Kidney capillary endothelial cell (primary cell): ENCODE data around the gene FAU.
"Not testable (repeated sequence)": the region's sequence is repeated elsewhere in the genome, so short reads cannot be mapped to it uniquely, and the experiment has no call there.

Source experiments
- DNase-seq: peaks from one replicate; pipeline ENCODE4 v3.0.0-alpha.2; 2018; ENCODE audit warnings: low spot score

The FAU gene

DNA sequence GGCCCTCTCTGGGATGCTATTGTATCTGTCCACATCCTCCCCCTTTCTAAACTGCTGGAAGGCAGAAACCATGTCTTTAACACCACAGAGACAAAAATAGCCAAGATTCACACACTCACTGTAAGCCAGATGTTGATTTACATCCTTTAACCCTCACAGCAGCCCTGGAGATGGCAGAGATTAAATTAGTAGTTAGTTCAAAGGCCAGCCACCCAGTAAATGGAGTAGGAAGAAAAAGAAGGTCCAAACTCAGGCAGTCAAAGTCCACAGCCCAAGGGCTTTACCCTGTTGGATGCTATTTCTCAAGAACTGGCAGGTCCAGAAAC lies 2.3 kb downstream of the FAU start:
- DNase-seq = no peak

DNA sequence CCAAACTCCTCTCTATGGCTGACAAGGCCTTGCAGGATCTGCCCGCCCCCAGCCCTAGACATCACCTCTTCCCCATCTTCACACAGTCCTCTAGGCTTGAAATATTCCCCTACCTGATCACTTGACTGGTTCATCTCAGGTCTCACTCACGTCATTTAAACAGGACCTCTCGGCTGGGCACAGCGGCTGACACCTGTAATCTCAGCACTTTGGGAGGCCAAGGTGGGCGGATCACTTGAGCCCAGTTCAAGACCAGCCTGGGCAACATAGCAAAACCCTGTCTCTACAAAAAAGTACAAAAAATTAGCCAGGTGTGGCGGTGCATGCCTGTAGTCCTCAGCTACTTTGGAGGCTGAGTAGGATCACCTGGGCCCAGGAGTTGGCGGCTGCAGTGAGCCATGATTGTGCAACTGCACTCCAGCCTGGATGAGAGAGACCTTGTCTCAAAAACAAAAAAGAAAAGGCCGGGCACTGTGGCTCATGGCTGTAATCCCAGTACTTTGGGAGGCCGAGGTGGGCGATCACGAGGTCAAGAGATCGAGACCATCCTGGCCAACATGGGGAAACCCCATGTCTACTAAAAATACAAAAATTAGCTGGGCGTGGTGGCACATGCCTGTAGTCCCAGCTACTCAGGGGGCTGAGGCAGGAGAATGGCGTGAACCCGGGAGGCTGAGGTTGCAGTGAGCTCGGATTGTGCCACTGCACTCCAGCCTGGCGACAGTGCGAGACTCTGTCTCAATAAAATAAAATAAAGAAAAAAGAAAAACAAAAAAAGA lies 2.9 kb downstream of the FAU start:
- not testable (repeated sequence) for DNase-seq

DNA sequence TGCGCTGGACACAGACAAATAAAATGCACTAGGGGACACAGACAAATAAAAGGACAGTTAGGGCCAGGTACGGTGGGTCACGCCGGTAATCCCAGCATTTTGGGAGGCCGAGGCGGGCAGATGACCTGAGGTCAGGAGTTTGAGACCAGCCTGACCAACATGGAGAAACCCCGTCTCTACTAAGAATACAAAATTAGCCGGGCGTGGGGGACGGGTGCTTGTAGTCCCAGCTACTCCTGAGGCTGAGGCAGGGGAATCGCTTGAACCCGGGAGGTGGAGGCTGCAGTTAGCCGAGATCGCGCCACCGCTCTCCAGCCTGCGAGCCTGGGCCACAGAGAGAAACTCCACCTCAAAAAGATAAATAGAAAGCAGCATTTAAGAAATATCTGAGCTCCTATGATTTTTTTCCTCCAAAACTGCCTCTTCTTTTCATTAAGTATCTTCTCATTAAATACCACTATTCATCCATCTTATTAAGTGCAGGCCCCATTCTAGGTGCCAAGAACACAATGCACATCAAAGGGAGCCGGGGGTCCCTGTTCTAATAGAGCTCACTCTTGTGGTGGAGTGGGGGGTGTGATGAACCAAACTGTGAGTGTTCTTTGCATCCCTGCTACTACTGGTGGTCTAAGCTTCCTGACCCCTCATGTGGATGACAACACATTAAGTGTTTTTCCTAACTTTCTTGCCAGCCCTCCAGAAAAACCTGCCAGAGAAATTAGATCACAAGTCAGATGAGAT lies 3.7 kb downstream of the FAU start:
- no peak for DNase-seq

DNA sequence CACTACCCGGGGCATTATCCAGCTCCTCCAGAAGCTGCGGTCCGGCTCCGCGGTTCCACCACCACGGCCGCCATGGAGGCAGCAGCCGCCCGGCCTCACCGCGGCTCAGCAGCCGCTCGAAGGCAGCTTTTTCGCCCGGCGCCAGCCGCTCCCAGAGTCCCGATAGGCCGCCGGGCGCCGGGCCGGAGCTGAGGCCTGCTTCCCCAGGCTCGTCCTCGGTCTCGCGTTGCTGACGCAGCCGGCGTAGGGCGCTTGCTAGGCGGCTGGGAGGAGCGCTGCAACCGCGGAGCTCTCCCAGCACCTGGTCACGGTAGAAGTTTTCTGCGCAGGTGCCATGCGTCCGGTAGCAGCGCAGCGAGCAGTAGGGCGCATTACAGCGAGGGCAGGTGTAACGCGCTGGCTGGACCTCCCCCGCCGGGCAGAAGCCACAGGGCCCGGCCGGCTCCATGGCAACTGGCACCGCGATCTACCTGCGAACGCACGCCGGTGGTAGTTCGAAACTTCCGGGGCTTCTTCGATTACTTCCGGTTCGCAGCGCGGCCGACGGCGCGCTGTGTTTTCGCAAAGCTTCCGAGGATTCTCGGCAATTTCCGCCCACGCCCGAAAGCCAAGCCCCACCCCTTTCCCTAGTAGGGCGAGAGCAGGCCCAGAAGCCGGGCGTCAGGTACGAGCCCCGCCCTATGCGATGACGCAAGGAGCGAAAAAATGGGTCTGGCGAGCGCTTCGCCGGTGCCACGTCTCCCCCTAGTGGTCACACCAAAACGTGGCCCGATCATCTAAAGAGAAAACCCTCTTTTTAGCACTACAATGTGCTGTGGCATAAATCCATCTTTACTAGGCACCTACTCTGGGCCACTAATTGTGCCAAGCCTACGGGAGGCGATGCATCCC lies 4.5 kb downstream of the FAU start, which contains the start of gene ZNHIT2:
ZNHIT2 (minus strand) TSS at position 496 of the 891 bp plus-strand sequence; CDS start at position 448, 48 bp downstream.
- DNase-seq = peak; percentile 97

DNA sequence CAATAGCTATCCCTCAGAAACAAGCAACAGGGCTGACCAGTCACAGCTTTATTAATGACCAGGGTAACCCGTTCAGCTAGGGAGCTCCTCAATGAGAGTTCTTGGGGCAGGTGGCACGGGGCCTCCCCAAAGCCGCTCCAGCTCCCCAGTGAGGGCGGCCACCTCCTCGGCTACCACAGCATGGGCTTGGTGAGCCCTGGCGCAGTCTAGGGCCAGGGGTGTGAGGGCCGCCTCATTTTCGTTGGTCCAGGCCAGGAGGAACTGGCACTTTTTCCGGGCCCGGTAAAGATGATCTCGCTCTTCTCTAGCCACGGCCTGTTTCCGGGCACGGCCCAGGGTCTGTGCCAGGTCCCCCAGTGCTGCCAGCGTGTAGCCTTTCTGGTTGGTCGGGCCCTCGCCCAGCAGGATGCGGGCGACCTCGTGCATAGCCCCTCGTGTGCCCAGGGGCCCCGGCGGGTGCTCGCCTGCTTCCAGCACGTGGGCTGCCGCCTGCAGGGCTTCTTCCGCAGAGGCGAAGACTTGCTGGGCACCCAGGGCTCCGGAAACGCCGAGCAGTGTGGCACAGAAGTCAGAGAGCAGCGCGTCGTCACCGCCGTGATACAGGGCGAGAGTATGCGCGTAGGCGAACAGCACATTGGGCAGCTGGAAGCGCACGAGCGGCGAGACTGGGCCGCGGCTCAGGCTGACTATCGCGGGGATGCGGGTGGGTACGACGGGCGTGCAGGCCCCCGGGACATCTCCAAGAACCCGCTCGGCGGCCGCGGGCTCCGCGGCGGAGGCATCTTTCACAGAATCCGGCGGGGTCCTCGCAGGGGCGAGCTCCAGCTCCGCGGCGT lies 5.3 kb downstream of the FAU start:
- DNase-seq = peak; percentile 42

DNA sequence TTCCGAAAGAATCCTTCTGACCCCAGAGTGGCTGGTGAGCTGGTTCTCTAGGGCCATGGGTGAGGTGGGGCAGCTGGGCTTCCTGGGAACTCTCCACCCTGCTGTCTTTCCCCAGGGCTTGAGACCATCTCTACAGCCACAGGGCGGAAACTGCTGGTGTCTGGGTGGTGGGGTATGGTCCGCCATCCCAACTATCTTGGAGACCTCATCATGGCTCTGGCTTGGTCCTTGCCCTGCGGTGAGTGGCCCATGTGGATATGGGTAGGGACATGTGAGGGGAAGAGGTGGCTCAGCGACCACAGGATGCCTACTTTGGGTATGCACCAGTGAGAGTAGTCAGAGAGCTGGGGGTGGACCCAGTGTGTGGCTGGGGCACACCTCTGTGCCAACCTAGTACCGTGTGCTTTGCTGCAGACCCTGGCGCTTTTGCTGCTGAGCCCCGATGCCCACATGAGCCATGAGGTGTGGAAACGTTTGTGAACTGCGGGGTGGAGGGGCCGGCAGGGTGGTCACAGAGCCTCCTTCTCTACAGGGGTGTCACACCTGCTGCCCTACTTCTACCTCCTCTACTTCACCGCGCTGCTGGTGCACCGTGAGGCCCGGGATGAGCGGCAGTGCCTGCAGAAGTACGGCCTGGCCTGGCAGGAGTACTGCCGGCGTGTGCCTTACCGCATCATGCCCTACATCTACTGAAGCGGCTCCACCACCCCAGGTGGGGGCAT lies 6.4 kb downstream of the FAU start:
- no peak for DNase-seq

DNA sequence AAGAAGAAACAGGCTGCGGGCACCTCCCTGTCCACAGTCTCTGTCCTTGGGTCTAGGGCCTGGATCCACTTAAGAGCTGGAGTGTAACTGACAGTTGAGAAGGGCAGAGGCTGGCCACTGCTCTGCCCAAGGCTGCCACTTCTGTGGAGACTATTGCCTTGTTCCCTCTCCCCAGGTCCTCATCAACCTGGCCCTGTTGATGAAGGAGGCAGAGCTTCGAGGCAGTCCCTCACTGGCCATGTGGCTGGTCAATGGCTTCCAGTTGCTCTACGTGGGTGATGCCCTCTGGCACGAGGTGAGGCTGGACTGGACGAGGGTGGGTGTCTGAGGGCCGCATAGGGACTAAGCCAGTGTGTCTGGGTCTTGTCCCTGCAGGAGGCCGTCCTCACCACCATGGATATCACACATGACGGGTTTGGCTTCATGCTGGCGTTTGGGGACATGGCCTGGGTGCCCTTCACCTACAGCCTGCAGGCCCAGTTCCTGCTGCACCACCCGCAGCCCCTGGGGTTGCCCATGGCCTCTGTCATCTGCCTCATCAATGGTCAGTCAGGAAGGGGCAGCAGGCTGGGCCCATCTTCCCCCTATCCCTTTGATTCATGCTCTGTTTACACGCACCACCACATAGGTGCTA lies 7.3 kb downstream of the FAU start:
- DNase-seq = no peak

DNA sequence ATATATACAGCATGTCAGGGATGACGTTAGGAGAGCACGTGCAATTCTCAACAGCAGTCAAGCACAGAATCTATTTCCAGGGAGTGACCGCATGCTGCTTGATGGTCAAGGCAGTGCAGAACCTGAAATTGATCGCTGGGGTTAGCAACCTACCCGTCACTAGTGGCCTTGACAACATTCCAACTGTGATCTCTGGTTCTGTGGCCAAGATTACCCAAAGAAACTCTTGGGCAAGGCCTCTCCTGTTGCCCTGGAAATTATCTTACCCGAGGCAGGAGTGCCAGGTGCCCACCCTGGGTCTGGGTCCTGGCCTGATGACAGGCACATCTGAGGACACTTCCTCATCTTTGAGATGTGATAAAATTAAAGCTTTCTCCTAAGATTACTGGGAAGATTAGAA lies 8.1 kb downstream of the FAU start:
- no peak for DNase-seq

DNA sequence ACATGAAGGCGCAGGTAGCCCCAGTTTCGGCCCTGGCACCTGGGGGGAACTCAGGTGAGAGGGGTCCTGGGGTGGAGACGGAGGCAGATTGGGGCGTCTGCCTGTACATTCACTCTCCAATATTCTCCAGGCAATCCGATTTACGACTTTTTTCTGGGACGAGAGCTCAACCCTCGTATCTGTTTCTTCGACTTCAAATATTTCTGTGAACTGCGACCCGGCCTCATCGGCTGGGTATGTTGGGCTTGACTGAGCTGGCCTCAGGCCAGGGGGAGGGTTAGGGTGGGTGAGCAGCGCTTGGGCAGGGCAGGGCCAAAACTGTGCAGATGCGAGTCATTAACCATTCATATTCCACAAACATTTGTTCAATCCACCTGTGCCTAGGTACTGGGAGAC lies 8.6 kb downstream of the FAU start:
- DNase-seq = no peak

DNA sequence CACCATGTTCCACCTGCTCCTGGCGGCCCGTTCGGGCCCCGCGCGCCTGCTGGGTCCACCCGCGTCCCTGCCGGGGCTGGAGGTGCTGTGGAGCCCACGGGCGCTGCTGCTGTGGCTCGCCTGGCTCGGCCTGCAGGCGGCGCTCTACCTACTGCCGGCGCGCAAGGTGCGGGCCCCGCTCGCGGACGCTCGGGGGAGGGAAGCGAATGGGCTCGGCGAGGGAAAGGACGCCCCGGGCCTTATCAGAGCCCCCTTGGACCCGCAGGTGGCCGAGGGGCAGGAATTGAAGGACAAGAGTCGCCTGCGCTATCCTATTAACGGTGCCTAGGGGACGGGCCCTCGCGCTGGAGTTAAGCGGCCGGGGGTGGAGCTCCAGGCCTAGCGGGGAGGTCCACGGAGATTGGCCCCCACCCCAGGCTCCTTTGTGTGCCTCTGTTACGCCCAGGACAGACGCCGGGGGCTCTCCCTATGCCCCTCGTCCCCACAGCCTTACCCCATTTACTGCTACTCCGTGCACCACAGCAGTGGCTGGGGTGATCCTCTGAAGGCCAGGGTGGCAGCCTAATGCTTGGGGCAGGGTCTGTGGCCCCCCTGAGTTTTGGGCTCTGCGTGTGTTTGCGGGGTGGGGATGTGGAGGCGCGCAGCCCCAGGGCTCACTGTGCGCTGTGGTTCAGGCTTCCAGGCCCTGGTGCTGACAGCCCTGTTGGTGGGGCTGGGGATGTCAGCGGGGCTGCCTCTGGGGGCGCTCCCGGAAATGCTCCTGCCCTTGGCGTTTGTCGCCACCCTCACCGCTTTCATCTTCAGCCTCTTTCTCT lies 9.2 kb downstream of the FAU start:
- DNase-seq = no peak

DNA sequence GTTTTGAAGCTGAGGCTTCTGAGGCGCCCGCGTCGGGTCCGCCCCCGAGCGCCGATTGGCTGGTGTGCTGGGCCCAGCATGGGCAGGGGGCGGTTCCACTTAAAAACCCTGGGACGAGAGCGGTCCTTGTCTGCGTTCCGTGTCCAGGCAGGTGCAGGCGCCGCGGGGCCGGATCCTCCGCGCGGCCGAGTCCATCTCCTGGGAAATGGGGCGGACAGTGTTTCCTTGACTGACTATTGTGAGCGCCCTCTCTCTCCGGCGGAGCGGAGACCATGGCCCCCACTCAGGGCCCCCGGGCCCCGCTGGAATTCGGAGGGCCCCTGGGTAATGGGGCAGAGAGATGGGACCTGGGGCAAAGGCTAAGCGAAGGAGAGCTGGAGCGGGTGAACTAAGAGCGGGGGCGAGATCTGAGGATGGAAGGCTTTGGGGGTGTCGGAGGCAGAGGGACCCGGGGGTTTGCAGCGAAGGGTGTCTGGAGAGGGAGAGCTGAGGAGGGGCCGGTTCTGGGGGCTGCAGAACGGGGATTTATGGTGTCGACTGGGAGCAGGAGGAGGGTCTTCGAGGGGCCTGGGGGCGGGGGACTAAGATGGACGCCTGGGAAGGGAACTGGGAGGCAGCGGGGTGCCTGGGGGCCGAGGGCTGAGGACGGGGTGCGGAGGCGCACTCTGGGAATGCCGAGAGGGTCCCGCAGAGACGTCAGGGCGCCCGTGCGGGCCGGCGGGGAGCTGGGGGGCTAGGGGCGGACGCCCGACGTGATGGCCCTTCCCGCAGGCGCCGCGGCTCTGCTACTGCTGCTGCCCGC lies 10.0 kb downstream of the FAU start, which contains the start of gene TM7SF2:
TM7SF2 (plus strand) TSS at position 129 of the 802 bp plus-strand sequence; CDS start at position 273, 144 bp downstream.
- DNase-seq = peak; percentile 87

DNA sequence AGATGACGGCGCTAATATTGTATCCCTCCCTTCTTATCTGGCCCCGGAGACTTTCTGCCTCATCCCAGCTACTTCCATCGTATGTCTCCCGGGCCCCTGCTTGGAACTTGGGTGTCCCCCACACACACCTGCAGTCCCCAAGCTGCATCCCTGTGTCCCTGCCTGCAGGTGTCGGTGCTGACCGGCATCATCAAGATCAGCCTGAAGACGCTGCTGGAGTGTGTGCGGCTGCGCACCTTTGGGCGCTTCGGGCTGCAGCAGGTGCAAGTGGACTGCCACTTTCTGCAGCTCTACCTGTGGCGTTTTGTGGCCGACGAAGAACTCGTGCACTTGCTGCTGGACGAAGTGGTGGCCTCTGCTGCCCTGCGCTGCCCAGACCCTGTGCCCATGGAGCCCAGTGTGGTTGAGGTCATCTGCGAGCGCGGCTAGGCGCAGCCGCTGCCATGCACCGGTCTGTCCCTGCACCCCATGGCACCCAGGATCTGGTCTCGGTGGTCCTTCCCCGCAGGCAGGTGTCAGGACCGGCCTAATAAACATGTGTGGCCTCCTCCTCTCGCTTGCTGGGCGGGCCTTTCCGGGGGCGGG lies 10.7 kb downstream of the FAU start:
- DNase-seq = no peak

DNA sequence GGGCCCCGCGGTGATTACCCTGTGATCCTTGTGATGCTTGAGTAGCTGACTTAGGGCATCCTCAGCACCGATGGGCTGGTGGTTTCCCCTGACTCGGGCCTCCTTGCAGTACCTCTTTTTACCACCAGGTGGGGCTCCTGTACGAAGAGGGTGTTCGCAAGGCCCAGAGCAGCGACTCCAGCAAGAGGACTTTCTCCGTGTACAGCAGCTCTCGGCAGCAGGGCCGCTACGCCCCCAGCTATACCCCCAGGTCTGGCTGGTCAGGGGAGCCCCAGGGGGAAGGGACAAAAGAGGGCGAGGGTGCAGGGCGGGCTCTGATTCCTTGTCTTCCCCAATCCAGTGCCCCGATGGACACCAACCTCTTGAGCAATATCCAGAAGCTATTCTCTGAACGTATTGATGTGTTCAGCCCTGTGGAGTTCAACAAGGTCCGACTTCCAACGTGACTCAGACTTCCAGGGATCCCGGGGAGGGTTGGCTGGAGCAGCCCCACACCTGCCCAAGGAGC lies 11.5 kb downstream of the FAU start:
- peak; percentile 71 for DNase-seq

DNA sequence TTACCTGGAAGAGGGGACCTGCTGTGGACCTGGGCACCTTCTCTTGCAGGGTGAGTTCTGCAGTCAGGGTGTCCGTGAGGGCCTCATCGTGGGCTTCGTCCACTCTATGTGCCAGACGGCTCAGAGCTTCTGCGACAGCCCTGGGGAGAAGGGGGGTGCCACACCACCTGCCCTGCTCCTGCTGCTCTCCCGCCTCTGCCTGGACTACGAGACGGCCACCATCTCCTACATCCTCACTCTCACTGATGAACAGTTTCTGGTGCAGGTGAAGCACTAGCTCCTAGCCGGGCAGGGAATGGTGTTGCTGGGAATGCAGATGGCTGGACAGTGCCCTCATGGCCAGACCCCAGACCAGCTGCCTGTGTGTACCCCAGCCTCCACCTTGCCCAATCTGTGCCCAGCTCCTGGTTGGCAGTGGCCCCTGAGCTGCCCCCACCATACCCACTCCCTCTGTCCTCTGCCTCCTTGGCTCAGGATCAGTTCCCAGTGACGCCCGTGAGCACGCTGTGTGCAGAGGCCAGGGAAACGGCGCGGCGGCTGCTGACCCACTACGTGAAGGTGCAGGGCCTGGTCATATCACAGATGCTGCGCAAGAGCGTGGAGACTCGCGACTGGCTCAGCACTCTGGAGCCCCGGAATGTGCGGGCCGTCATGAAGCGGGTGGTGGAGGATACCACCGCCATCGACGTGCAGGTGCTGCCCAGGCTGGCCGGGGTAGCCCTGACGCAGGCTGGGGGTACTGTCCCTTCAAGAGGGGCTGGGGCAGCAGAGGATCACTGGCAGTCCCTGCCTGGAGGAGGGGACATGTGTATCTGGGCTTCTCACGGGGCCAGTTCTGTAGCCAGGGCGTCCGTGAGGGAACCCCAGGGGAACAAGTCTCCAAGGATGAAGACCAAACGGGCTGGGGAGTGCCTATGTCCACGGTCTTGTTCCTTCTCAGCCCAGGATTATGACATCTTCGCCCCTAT lies 12.4 kb downstream of the FAU start:
- DNase-seq = no peak

DNA sequence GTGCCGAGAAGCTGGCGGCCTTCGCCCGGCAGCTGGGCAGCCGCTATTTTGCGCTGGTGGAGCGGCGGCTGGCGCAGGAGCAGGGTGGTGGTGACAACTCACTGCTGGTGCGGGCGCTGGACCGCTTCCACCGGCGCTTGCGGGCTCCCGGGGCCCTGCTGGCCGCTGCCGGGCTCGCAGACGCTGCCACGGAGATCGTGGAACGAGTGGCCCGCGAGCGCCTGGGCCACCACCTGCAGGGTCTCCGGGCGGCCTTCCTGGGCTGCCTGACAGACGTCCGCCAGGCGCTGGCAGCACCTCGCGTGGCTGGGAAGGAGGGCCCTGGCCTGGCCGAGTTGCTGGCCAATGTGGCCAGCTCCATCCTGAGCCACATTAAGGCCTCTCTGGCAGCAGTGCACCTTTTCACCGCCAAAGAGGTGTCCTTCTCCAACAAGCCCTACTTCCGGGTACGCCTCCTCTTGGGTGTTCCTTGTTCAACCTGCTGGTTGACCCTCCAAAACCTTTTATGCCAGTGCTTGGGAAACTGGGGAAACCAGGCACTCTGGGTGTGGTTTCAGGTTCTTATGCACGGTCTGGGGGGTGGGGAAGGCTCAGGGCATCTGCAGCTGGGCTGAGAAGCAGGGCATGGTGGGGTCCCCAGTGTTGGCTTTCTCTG lies 13.3 kb downstream of the FAU start:
- DNase-seq = no peak

DNA sequence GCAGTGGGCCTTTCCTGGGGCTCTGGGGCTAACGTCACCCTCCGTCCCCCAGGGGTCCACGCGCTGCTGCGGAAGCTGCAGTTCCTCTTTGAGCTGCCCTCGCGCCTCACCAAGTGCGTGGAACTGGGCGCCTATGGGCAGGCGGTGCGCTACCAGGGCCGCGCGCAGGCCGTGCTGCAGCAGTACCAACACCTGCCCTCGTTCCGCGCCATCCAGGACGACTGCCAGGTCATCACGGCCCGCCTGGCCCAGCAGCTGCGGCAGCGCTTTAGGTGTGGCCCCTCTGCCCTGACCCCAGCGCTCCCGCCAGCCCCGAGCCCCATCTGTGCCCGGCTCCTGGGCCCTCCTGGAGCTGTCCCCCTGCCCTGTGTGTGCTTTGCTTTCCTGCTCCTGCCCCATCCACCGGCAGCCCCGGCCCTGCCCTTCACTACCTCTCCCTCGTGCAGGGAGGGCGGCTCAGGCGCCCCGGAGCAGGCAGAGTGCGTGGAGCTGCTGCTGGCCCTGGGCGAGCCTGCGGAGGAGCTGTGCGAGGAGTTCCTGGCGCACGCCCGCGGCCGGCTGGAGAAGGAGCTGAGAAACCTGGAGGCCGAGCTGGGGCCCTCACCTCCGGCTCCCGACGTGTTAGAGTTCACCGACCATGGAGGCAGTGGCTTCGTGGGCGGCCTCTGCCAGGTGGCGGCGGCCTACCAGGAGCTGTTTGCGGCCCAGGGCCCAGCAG lies 14.0 kb downstream of the FAU start:
- DNase-seq = no peak
